Smooth muscle cell (in vitro differentiated cells): ENCODE results near the gene ACOT4. TPM values are rescaled to one million over a fixed set of nuclear protein-coding genes. Genes with fewer than 3 reads are reported as not detected.
"Not testable (repeated sequence)": the region's sequence is repeated elsewhere in the genome, so short reads cannot be mapped to it uniquely, and the experiment has no call there.

Source experiments
- DNase-seq: peaks from one replicate; lab custom pipeline; 2025; ENCODE audit not compliant: unreplicated experiment; lab: John Stamatoyannopoulos, UW
- H2AFZ ChIP-seq: fragments of 200-600 bp; sonication (generic); 2 replicates; pipeline ENCODE4 v1.6.0; 2016; ENCODE audit warnings: antibody characterized with exemption, low read depth, mild to moderate bottlenecking
- H3F3A ChIP-seq: fragments of 200-600 bp; sonication (generic); 2 replicates; pipeline ENCODE4 v1.6.0; 2017; ENCODE audit warnings: antibody characterized with exemption, low read depth
- H3K27ac ChIP-seq: fragments of 200-600 bp; sonication (generic); 2 replicates; pipeline ENCODE4 v1.5.1; 2016; ENCODE audit warnings: low read depth, mild to moderate bottlenecking
- H3K27me3 ChIP-seq: fragments of 200-600 bp; sonication (generic); 2 replicates; pipeline ENCODE4 v1.6.1; 2016; ENCODE audit warnings: low read depth, mild to moderate bottlenecking
- H3K36me3 ChIP-seq: fragments of 200-600 bp; sonication (generic); 2 replicates; pipeline ENCODE4 v1.5.1; 2016; ENCODE audit warnings: low read depth
- H3K4me1 ChIP-seq: fragments of 200-600 bp; sonication (generic); 2 replicates; pipeline ENCODE4 v1.5.1; 2016; ENCODE audit warnings: low read depth
- H3K4me2 ChIP-seq: fragments of 200-600 bp; sonication (generic); 2 replicates; pipeline ENCODE4 v1.6.0; 2016; ENCODE audit warnings: mild to moderate bottlenecking
- H3K4me3 ChIP-seq: fragments of 200-600 bp; sonication (generic); 2 replicates; pipeline ENCODE4 v1.5.1; 2016; ENCODE audit warnings: mild to moderate bottlenecking
- H3K79me2 ChIP-seq: fragments of 200-600 bp; sonication (generic); 2 replicates; pipeline ENCODE4 v1.6.0; 2016; ENCODE audit warnings: low read depth, mild to moderate bottlenecking
- H3K9ac ChIP-seq: fragments of 200-600 bp; sonication (generic); 2 replicates; pipeline ENCODE4 v1.6.0; 2016; ENCODE audit warnings: low read depth
- H3K9me3 ChIP-seq: fragments of 200-600 bp; sonication (generic); replicated peaks from 2 replicates; pipeline ENCODE4 v1.5.1; 2016; ENCODE audit warnings: low read depth
- H4K20me1 ChIP-seq: fragments of 200-600 bp; sonication (generic); 2 replicates; pipeline ENCODE4 v1.6.0; 2016; ENCODE audit warnings: low read depth
- CTCF ChIP-seq: fragments of 200-600 bp; sonication (generic); IDR thresholded peaks from 2 replicates; pipeline ENCODE4 v1.5.1; 2017; ENCODE audit warnings: borderline replicate concordance, mild to moderate bottlenecking, antibody characterized with exemption; ENCODE audit not compliant: insufficient read depth, poor library complexity, severe bottlenecking
- whole genome bisulfite sequencing: methylation state at CpG from one replicate; pipeline ENCODE4 v1.1.7; 2016; ENCODE audit warnings: low lambda C conversion rate; 5-methylcytosine and 5-hydroxymethylcytosine counted together
- polyA plus RNA-seq: library from polyadenylated mRNA; unstranded; fragments of >200 nt; fragmentation: Nextera tagmentation; extraction: Ambion mirVana; gene quantifications from 2 replicates; pipeline ENCODE4 v1.2.1, GENCODE V29; 2016
- total RNA-seq: library from RNA; depleted of rRNA; stranded (reverse); fragments of >200 nt; gene quantifications from 2 replicates; pipeline ENCODE4 v1.2.3, GENCODE V29; 2014

Gene ACOT4
- total and polyA plus RNA-seq, 2 experiments from 2014 or later: 0.94 to 1.0 TPM

DNA sequence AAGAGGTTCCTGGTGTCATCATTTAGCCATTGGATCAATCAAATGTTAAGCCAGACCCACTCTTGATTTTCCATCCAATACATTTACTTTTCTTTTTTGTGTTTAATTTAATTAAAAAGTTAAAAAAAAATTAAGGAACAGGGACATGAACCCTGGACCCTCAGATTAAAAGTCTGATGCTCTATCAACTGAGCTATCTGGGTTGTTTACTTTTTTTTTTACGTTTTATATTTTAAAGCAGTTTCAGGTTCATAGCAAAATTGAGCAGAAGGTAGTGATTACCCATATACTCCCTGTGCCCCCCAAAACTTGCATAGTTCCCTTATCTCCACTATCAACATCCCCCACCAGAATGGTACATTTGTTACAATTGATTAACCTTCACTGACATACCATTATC is 3.0 kb upstream of the ACOT4 start:
- Histone ChIP-seq H3K27ac (no peak overlapping the region), H3K9ac (no peak overlapping the region), H3K36me3 (no peaks in the 10 kb centered on the region), H3K27me3 (no peaks in the 10 kb centered on the region), H3K79me2 (no peaks in the 10 kb centered on the region), H3K4me3 (no peak overlapping the region), H3K4me1 (no peaks in the 10 kb centered on the region), H3F3A (no peaks in the 10 kb centered on the region), H4K20me1 (no peaks in the 10 kb centered on the region), H3K4me2 (no peak overlapping the region), H3K9me3 (no peaks in the 10 kb centered on the region), H2AFZ (no peak overlapping the region)
- WGBS: 85% methylated on average over 1 of the region's 1 CpG
- DNase-seq: no peak
- TF ChIP-seq CTCF: no peak

- DNase-seq: no peak
- 86% methylated on average over 4 of the region's 4 CpGs for WGBS
- Histone ChIP-seq H3K27ac (no peak overlapping the region), H3K79me2 (no peaks in the 10 kb centered on the region), H3F3A (no peaks in the 10 kb centered on the region), H3K9me3 (no peaks in the 10 kb centered on the region), H3K4me3 (no peak overlapping the region), H2AFZ (no peak overlapping the region), H3K4me1 (no peaks in the 10 kb centered on the region), H3K36me3 (no peaks in the 10 kb centered on the region), H3K27me3 (no peaks in the 10 kb centered on the region), H4K20me1 (no peaks in the 10 kb centered on the region), H3K9ac (no peak overlapping the region), H3K4me2 (no peak overlapping the region)
- TF ChIP-seq CTCF: no peak
Measured at GRCh38 chr14:73589116-73589515, 2.6 kb upstream of the ACOT4 start.

DNA sequence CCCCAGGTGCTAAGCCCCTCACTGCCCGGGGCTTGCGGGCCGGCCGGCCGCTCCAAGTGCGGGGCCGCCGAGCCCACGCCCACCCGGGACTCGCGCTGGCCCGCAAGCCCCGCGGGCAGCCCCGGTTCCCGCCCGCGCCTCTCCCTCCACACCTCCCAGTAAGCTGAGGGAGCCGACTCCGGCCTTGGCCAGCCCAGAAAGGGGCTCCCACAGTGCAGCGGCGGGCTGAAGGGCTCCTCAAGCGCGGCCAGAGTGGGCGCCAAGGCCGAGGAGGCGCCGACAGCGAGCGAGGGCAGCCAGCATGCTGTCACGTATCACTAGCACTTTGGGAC is 1.0 kb upstream of the ACOT4 start:
- H3K9me3 ChIP-seq, H3K4me2 ChIP-seq, H4K20me1 ChIP-seq, DNase-seq, H3K36me3 ChIP-seq, H3K27ac ChIP-seq, H3K9ac ChIP-seq, H3F3A ChIP-seq, H3K27me3 ChIP-seq, H2AFZ ChIP-seq, H3K4me3 ChIP-seq, H3K79me2 ChIP-seq, H3K4me1 ChIP-seq: not testable (repeated sequence)
- 98% methylated on average over 25 of the region's 32 CpGs for WGBS

DNA sequence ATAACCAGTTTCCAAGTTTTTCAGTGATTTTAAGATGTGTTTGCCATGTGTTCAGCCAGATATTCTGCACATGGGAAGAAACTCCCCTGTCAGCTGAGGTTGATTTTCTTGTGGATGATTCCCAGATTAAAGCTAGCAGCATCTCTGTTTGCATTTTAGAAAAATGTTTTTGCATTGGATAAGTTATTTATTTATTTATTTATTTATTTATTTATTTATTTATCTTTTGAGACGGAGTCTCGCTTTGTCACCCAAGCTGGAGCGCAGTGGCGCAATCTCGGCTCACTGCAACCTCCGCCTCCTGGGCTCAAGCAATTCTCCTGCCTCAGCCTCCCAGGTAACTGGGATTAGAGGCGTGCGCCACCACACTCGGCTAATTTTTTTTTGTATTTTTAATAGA is 2.8 kb downstream of the ACOT4 start:
- Histone ChIP-seq H2AFZ (no peak overlapping the region), H3F3A (no peaks in the 10 kb centered on the region), H3K27ac (no peak overlapping the region), H3K9ac (no peak overlapping the region), H4K20me1 (no peaks in the 10 kb centered on the region), H3K4me1 (no peaks in the 10 kb centered on the region), H3K27me3 (peaks cover 7% of the 10 kb centered on the region), H3K36me3 (no peaks in the 10 kb centered on the region), H3K4me3 (no peak overlapping the region), H3K9me3 (no peaks in the 10 kb centered on the region), H3K79me2 (no peaks in the 10 kb centered on the region), H3K4me2 (no peak overlapping the region)
- WGBS: 91% methylated on average over 9 of the region's 9 CpGs
- DNase-seq: no peak
- TF ChIP-seq CTCF: no peak
